Hippocampal formation (tissue), 2 donors: ENCODE results near the gene MSRB1.
A peak's percentile ranks its signal among the peaks of the same experiment; 100 is the strongest.
"Not testable (repeated sequence)": the region's sequence is repeated elsewhere in the genome, so short reads cannot be mapped to it uniquely, and the experiment has no call there.

Experiments
- DNase-seq, 2 donors: peaks; one replicate each; lab custom pipeline; 2025; lab: John Stamatoyannopoulos, UW

The MSRB1 gene

DNA sequence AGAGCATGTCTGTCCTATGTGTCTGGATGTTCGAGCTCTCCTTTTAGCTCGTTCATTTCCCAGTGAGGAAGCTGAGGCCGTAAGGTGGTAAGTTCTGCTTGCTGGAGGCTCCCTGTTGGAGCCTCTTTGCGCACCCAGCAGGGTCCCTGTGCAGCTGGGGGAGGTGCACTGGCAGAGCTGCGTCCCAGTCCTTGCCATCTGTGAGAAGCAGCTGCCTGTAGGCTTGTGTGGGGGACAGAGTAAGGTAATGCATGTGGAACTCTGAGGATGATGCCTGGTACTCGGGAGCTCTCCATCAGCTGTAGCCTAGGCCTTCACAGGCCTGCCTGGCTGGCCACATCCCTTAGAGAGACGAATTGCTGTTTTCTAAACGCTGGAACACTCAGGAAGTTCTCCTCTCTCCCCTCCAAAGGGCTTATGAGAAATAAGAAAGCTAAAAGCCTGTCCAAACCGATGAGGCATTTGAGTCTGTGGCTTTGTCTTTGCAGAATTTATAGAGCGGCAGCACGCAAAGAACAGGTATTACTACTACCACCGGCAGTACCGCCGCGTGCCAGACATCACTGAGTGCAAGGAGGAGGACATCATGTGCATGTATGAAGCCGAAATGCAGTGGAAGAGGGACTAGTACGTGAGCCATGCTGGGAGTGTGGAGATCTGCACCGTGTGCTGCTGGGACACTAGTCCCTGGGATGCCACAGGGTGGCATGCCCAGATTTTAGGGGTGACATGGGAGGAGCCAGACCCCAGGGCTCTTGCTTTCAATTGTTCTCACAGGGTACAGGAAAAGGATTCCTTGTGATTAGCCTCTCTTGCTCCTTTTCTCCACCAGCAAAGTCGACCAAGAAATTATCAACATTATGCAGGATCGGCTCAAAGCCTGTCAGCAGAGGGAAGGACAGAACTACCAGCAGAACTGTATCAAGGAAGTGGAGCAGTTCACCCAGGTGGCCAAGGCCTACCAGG is 17.9 kb upstream of the MSRB1 start:
- peak in 1 of 2 donors; percentile 6 for DNase-seq

DNA sequence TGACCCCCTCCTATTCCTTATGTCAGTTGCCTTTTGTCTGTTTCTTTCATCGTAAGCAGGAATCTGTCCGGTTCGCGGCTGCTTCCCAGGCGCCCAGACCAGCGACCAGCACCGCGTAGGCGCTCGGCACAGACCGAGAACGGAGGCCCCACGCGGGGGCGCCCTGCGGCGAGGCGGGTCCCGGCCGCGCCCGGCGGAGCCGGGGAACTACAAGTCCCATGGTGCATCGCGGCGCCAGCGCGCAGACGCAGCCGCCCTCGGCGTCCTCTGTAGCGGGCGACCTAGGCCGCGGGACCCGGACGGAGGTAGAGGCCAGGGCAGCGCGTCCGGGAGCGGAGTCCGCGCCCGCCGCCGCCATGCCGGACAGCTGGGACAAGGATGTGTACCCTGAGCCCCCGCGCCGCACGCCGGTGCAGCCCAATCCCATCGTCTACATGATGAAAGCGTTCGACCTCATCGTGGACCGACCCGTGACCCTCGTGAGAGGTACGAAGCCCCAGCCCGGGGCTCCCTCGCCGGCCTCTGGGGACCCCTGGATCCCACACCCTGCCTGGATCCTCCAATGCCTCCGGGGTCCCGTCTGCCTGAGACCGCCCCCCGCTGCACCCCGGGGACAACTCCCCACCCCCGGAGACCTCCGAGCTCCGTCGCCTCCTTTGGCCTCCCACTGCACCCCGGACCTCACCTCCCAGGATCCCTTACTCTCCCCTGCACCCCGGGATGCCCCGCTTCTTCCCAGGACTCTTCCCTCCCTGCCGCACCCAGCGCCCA is 16.5 kb upstream of the MSRB1 start, which contains the start of gene NDUFB10:
Gene NDUFB10 (plus strand): TSS at position 270 of the 771 bp plus-strand sequence. CDS start 87 bp downstream, at position 357.
- peak; percentile 56 to 90 for DNase-seq

DNA sequence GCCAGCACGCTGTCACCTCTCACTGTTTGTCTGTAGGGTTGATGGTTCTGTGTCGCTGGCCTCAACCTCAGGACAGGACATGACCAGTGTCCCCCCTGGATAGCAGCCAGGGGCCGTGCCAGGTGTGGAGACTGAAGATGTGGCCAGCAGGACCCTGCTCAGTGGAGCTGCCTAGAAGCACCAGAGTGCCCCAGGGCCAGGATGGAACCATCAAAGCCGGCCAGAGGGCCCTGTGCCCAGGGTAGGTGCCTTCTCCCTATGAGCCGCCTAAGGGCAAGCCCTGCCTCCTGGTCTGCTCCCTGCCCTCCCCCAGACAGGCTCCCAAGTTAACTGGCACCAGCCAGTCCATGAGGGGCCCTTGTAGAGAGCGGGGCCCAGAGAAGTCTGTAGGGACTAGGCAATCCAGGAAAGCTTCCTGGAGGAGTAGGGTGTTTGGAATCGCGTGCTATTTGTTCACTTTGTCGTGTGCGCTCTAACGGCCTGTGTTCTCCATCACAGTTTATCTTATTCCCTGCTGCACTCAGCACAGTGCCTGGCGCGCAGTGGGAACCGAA is 15.8 kb upstream of the MSRB1 start:
- no peak for DNase-seq

DNA sequence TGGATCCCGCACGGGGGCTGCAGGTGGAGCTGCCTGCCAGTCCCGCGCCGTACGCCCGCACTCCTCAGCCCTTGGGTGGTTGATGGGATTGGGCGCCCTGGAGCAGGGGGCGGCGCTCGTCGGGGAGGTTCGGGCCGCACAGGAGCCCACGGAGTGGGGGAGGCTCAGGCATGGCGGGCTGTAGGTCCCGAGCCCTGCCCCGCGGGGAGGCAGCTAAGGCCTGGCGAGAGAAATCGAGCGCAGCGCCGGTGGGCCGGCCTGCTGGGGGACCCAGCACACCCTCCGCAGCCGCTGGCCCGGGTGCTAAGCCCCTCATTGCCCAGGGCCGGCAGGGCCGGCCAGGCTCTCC is 15.1 kb upstream of the MSRB1 start:
- DNase-seq: not testable (repeated sequence)

DNA sequence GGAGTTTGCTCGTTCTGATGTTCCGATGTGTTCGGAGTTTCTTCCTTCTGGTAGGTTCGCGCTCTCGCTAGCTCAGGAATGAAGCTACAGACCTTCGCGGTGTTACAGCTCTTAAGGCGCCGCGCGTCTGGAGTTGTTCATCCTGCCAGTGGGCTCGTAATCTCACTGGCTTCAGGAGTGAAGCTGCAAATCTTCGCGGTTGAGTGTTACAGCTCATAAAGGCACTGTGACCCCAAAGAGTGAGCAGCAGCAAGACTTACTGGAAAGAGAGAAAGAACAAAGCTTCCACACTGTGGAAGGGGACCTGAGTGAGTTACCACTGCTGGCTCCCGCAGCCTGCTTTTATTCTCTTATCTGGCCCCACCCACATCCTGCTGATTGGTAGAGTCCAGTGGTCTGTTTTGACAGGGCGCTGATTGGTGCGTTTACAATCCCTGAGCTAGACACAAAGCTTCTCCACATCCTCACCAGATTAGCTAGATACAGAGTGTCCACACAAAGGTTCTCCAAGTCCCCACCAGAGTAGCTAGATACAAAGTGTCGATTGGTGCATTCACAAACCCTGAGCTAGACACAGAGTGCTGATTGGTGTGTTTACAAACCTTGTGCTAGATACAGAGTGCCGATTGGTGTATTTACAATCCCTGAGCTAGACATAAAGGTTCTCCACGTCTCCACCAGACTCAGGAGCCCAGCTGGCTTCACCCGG is 14.6 kb upstream of the MSRB1 start:
- DNase-seq: not testable (repeated sequence)

DNA sequence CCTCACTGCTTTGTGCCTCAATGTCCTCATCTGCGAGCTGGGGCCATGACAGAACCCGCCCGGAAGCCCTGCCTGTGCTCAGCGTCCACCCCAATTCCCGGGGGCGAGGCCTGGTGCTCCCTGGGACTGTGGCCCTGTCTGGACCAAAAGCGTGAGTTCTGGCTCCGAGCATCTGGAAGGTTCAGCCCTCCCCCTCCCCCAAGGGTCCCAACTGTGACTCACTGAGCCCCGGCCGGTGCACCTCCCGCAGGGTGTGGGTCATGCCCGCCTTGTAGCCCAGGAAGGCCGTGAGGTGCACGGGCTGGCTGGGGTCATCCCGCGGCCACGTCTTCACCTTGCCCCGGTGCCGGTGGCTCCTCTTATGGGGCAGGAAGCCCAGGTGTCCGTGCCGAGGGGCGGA is 10.7 kb upstream of the MSRB1 start:
- no peak for DNase-seq

DNA sequence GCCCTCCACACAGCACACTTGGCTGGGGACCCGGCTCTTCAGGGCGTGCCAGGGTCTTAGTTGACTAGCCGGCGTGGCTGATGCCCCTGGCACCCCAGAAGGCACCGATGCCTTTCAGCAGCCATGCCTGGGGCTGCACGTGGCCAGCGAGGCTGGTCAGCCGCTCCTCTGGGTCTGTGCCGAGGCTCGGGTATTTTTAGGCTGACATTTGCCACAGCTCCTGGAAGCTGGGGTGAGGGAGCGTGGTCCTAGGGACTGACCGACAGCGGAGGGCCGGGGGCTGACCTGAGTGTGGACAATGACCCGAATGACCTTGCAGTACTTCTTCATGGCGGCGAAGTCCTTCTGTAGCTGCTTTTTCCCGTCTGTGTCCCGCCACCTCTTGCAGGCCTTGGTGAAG is 7.6 kb upstream of the MSRB1 start:
- no peak for DNase-seq

DNA sequence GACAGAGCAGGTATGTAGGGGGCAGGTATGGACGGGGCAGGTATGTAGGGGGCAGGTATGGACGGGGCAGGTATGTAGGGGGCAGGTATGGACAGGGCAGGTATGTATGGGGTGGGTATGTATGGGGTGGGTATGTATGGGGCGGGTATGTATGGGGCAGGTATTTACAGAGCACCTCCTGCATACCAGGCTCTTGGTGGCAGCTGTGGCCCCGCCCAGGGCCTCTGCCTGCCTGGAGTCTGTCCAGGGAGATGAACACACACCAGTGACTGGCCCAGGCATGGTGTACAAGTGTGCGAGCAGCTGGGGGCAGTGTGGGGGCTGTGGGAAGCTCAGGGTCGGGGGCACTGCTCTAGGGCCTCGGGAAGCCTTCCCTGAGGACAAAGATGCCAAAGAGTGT is 7.0 kb upstream of the MSRB1 start:
- no peak for DNase-seq

DNA sequence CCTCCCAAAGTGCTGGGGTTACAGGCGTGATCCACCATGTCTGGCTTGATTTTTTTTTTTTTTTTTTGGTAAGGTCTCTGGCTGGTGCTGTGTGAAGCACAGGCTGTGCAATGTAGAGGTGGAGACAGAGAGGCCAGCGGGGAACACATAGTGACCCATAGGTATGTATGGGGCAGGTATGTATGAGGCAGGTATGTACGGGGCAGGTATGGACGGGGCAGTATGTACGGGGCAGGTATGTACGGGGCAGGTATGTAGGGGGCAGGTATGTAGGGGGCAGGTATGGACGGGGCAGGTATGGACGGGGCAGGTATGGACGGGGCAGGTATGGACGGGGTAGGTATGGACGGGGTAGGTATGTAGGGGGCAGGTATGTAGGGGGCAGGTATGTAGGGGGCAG is 6.5 kb upstream of the MSRB1 start:
- DNase-seq: no peak

DNA sequence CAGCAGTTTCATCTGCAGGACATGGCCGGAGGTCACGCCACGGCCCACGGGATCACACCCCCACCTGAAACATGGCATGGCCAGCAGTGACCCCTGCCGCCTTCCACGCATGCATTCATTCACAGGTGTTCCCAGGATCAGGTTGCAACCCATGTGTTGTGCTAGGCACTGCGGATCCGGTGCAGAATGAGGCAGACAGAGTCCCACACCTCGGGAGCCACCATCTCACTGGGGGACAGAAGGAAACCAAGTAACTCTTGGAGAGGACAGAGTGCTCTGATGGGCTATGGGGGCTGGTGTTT is 4.3 kb upstream of the MSRB1 start:
- DNase-seq: no peak

DNA sequence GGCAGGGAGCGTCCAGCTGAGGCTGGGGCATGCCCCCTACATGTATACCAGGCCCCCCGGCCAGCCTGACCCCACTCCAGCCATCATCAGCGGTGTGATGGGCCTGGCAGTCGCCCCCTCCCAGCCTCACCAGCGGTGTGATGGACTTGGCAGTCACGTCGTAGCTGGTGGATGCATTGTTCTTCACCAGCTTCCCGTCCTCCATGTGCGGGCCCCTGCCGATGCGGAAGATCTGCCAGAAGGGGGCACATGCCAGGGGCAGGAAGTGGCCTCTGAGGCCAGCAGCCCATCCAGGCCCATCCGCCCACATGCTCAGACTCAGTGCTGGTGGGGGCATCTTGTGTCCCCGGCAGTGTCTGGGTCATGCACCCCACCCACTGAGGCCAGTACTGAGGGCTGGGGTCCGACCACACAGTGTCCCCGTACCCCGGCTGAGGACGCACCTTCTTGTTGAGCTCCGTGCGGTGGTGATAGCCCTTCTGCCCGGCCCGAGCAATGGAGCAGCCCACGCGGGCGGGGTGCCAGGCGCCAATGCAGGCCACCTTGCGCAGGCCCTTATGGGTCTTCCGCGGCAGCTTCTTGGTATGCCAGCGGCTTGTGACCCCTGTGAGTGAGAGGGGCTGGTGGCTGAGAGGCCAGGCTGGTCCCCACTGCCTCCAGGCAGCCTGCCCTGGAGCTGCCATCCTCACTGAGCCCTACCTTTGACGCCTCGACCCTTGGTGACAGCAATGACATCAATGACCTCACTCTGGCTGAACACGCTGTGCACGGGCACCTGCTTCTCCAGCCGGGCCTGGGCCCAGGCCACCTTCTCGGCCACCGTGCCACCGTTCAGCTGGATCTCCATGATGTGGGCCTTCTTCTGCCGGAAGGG is 3.7 kb upstream of the MSRB1 start:
- no peak for DNase-seq

DNA sequence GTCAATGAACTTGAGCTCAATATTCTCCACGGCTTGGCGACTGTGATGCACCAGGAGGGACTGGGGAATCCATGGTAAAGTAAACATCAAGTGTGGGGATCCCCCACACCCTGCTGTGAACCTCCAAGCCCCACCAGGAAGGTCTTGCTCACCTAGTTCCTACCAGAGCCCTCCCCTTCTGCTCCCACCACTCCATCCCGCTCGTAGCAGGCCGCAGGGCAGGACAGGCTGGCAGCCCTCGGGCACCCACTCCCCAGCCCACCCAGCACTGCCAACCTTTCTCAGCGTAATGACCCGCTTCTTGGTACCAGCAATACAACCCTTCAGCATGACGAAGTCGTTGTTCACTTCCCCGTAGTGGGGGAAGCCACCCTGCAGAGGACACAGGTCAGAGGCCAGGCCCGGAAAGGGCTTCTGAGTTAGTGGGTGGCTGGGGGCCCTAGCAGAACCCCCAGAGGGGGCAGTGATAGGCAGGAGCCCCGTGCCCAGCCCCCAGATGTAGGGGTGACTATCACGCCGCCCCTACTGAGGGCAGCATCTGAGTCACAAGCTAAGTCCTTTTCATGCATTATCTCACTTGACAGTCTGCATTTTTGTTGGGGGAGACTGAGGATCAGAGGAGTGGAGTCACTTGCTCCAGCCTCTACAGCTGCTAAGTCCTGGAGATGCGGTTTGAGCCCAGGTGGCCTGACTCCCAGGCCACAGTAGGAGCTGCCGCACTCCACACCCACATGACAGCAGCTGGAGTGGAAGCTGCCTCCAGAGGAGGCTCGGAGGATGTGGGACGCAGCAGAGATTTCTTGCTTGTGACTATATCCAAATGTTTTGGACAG is 2.8 kb upstream of the MSRB1 start:
- no peak for DNase-seq

DNA sequence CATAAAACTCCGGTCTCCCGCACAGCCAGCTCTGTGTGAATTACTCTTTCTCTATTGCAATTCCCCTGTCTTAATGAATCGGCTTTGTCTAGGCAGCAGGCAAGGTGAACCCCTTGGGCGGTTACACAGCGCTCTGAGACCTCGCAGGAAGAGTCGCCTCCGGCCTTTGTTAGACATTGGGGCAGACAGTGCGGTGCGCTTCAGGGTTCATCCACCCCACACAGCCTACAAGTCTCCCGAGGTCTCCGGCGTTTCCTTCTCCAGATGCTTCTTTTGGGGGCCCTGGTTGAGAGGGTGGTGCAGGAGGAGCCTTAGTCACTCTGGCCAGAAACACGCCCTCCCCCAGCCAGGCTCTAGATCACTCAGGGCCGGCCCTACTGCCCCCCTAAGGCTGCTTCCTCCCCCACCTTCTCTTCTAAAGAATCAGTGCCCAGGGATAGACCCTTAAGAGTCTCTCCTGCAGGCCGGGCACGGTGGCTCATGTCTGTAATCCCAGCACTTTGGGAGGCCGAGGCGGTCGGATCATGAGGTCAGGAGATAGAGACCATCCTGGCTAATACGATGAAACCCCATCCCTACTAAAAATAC is 1.7 kb upstream of the MSRB1 start:
- DNase-seq: no peak

DNA sequence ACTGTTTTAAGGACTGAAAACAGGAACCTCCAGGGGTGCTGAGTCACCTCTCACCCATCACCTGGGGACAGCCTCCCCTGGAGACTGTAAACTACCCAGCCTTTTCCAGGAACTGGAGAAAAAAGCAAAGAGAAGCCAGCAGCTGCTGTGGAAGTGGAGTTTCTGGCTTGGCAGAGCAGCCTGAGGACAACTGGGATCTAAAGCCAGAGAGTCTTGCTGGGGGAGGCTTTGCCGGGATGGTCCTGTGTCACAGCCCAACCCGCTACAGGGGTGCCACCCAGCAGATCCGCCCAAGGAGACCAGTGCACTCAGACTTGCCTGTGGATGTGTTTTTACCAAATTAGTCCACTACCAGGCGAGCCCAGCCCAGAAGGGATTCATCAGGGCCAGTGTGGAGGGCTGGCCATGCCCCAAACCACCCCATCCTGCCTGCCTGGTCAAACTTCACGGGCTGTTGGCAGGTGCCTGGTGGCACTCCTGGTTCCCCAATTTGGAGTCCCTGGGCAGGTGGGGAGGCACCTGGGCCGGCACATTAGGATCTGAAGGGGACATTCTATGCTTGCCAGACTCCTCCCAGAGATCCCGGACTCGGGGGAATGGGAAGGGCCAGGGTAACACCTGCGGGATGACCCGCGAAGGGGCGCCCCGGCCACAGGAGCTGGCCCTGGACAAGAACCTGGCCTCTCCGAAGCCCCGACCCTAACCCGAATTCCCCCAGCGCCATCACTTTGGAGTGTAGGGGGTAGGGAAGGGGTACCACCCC is 771 bp downstream of the MSRB1 start:
- no peak for DNase-seq

DNA sequence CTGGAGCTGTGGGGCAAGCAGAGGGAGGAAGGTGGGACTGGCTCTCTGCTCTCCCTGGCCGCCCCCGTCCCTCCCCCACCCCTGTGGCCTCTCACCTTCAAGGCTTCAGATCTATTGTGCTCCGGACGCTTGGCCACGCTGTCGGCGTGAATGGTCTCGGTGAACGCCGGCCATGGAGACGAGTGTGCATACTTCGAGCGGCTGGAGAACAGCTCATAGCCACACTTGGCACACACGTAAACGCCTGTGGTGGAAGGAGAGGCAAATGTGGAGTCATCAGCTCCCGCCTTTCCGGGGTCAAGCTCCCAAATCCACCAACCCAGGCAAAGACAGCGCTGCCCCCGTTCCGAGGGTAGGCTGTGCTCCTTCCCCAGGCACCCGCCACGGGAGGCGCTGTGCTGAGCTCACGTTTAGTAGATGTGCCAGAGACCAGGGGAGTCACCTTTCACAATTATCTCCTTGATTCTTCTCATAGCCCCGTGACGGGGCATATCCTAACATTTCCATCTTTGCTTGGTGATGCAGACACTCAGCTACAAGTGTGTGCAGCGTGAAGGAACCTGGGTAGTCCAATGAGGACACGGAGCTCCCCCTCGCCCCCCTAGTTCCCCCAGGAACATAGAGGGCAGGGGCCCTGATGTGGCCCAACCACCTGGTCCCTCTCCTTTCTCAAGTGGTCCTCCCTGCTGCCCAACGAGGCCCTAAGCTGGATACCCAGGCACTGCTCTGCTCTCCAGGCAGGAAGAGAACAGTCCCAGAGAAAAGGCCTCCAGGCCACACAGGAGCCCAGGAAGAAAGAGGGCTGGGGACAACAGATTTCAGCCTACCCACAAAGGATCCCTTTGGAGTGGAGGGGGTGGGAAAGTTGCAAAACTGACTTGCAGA is 1.6 kb downstream of the MSRB1 start:
- no peak for DNase-seq

DNA sequence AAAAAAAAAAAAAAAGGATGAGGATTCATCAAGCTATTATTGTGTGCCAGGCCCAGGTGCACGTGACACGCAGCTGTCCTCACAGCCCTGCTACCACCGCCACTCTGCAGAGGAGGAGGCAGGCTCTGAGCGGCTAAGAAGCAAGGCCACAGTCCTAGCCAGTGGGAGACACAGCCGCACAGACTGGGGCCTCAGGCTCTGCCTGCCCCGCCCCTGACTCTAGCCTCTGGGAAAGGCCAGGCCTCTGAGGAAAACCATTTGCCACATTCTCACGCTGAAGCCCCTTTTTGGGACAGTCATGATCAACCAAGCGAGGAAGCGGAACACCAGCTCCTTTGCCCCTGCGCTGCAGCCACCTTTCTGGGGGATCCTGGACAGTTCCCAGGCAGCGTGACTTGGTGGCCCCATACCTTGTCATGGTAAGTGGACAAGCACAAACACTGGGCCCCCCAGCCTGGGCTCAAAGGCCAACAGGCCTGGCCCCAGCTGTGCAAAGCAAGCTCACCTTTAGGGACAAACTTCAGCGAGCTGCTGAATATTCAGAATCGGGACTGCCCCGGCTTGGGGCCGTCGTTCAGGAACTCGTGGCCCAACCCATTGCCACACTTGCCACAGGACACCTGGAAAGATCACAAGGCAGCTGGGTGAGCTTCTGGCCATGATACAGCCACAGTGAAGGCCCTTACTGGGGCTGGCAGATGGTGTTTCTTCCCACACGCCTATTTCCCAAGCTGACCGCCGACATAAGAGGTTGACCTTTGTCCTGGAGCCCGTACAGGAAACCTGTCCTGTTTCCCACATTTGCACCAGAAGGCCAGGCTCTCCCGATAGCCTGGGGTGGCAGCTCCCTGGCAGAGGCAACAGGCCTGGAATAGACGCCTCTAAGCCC is 2.5 kb downstream of the MSRB1 start:
- no peak for DNase-seq

DNA sequence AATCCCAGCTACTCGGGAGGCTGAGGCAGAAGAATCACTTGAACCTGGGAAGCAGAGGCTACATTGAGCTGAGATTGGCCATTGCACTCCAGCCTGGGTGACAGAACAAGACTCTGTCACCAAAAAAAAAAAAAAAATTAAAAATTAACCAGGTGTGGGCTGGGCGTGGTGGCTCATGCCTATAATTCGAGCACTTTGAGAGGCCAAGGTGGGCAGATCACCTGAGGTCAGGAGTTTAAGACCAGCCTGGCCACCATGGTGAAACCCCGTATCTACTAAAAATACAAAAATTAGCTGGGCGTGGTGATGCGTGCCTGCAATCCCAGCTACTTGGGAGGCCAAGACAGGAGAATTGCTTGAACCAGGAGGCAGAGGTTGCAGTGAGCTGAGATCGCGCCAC is 3.2 kb downstream of the MSRB1 start:
- DNase-seq: not testable (repeated sequence)
